ENCODE results near the gene FGGY.
"Not testable (repeated sequence)": the region's sequence is repeated elsewhere in the genome, so short reads cannot be mapped to it uniquely, and the experiment has no call there.

Gene FGGY

GRCh38 chr1:59528900-59529299, 232.0 kb downstream of the FGGY start:
- H3K4me3 ChIP-seq (ENCODE audit: control insufficient read depth, low read depth, low read length) = no peak overlapping the region
- no peak for TF ChIP-seq CTCF (IDR thresholded peaks at IDR 0.05; ENCODE audit: control insufficient read depth, insufficient read depth, low read depth, low read length, missing control alignments)
- DNase-seq (ENCODE audit: low read depth) = no peak

- no peak for TF ChIP-seq CTCF (IDR thresholded peaks at IDR 0.05; ENCODE audit: control insufficient read depth, insufficient read depth, low read depth, low read length, missing control alignments)
- no peak for DNase-seq (ENCODE audit: low read depth)
- H3K4me3 ChIP-seq (ENCODE audit: control insufficient read depth, low read depth, low read length) = no peak overlapping the region
Observed at GRCh38 chr1:59530119-59530518, 233.2 kb downstream of the FGGY start.

- H3K4me3 ChIP-seq (ENCODE audit: control insufficient read depth, low read depth, low read length) = no peak overlapping the region
- TF ChIP-seq CTCF (IDR thresholded peaks at IDR 0.05; ENCODE audit: control insufficient read depth, insufficient read depth, low read depth, low read length, missing control alignments) = no peak
- DNase-seq (ENCODE audit: low read depth) = no peak
Observed at GRCh38 chr1:59532102-59532501, 235.2 kb downstream of the FGGY start.

- not testable (repeated sequence) for H3K4me3 ChIP-seq (ENCODE audit: control insufficient read depth, low read depth, low read length); DNase-seq (ENCODE audit: low read depth)
Observed at GRCh38 chr1:59538476-59538875, 241.6 kb downstream of the FGGY start.

- no peak for TF ChIP-seq CTCF (IDR thresholded peaks at IDR 0.05; ENCODE audit: control insufficient read depth, insufficient read depth, low read depth, low read length, missing control alignments)
- no peak for DNase-seq (ENCODE audit: low read depth)
- no peak overlapping the region for H3K4me3 ChIP-seq (ENCODE audit: control insufficient read depth, low read depth, low read length)
Observed at GRCh38 chr1:59539961-59540681, 243.2 kb downstream of the FGGY start.

- no peak overlapping the region for H3K4me3 ChIP-seq (ENCODE audit: control insufficient read depth, low read depth, low read length)
- DNase-seq (ENCODE audit: low read depth) = no peak
- no peak for TF ChIP-seq CTCF (IDR thresholded peaks at IDR 0.05; ENCODE audit: control insufficient read depth, insufficient read depth, low read depth, low read length, missing control alignments)
Observed at GRCh38 chr1:59541161-59541560, 244.3 kb downstream of the FGGY start.

GRCh38 chr1:59541891-59542290, 245.0 kb downstream of the FGGY start:
- TF ChIP-seq CTCF (IDR thresholded peaks at IDR 0.05; ENCODE audit: control insufficient read depth, insufficient read depth, low read depth, low read length, missing control alignments) = no peak
- no peak for DNase-seq (ENCODE audit: low read depth)
- no peak overlapping the region for H3K4me3 ChIP-seq (ENCODE audit: control insufficient read depth, low read depth, low read length)
